GM12878 (cell line): ENCODE results near the gene PDGFA. TPM values are rescaled to one million over a fixed set of nuclear protein-coding genes. Genes with fewer than 3 reads are reported as not detected.

Experiments
- ATAC-seq: fragments of 200-7000 bp; cut with Tn5 transposase; 3 replicates; pipeline ENCODE4 v1.9.1; 2020; ENCODE audit warnings: mild to moderate bottlenecking, moderate library complexity
- BruUV-seq: library from RNA; stranded (reverse); fragments of 400-500 nt; replicated peaks from 2 replicates; lab custom pipeline; 2021; lab: Mats Ljungman, UMichigan
- CTCF ChIA-PET: fragments of 300-600 bp; sonication (Branson Sonifier 250); formaldehyde crosslinking; extraction: SDS; loops from one replicate; lab custom pipeline; 2021; ENCODE audit warnings: inconsistent platforms; lab: Yijun Ruan, JAX
- POLR2A ChIA-PET: fragments of 350-600 bp; formaldehyde crosslinking; extraction: SDS; loops from one replicate; lab custom pipeline; 2021; ENCODE audit warnings: inconsistent platforms; lab: Charles Lee
- RAD21 ChIA-PET: fragments of 300-600 bp; sonication (Branson Sonifier 250); formaldehyde crosslinking; loops from one replicate; lab custom pipeline; 2023; ENCODE audit warnings: antibody characterized with exemption; ENCODE audit not compliant: unreplicated experiment; lab: Charles Lee
- SMC1A ChIA-PET: fragments of 300-600 bp; sonication (Branson Sonifier 250); formaldehyde crosslinking; loops from one replicate; lab custom pipeline; 2023; ENCODE audit not compliant: unreplicated experiment, uncharacterized antibody; lab: Charles Lee
- DNase-seq: peaks from one replicate; pipeline ENCODE4 v3.0.0-alpha.2; 2011; ENCODE audit warnings: low read depth, low spot score
- FAIRE-seq: peaks from 3 replicates; lab custom pipeline; 2011; peaks lifted over from hg19 to GRCh38; lab: Jason Lieb, UNC
- H2AFZ ChIP-seq: 2 replicates; pipeline ENCODE4 v1.6.0; 2011; ENCODE audit warnings: low read depth, low read length, control low read depth; ENCODE audit not compliant: control insufficient read depth
- H3K27ac ChIP-seq: 2 replicates; pipeline ENCODE4 v1.5.1; 2011; ENCODE audit warnings: control low read depth; ENCODE audit not compliant: control insufficient read depth, insufficient read depth
- H3K27me3 ChIP-seq, 2 experiments: replicated peaks in 1 of 2; 2 replicates each; pipeline versions ENCODE4 v1.6.0 to v1.6.1; 2011; ENCODE audit warnings: low read length in 1 of 2; ENCODE audit not compliant: control insufficient read depth in 2 of 2, insufficient read depth in 2 of 2
- H3K36me3 ChIP-seq, 2 experiments: 2 replicates each; pipeline ENCODE4 v1.5.1; 2011; ENCODE audit warnings: low read length in 1 of 2; ENCODE audit not compliant: control insufficient read depth in 2 of 2, insufficient read depth in 2 of 2
- H3K4me1 ChIP-seq: 2 replicates; pipeline ENCODE4 v1.6.1; 2011; ENCODE audit warnings: mild to moderate bottlenecking, low read length, moderate library complexity, mixed read lengths; ENCODE audit not compliant: control insufficient read depth, insufficient read depth
- H3K4me2 ChIP-seq: 2 replicates; pipeline ENCODE4 v1.6.0; 2011; ENCODE audit warnings: control low read depth; ENCODE audit not compliant: control insufficient read depth, insufficient read depth
- H3K4me3 ChIP-seq: fragments of 200-600 bp; sonication (generic); 2 replicates; pipeline ENCODE4 v1.5.1; 2016
- H3K79me2 ChIP-seq: 2 replicates; pipeline ENCODE4 v1.6.0; 2011; ENCODE audit warnings: low read length; ENCODE audit not compliant: control insufficient read depth, insufficient read depth
- H3K9ac ChIP-seq: 2 replicates; pipeline ENCODE4 v1.8.0; 2011; ENCODE audit warnings: low read length, control low read depth, mixed read lengths; ENCODE audit not compliant: control insufficient read depth, insufficient read depth
- H3K9me3 ChIP-seq: replicated peaks from 3 replicates; pipeline ENCODE4 v1.5.1; 2011; ENCODE audit warnings: mild to moderate bottlenecking, low read length; ENCODE audit not compliant: control insufficient read depth, insufficient read depth
- H4K20me1 ChIP-seq: 2 replicates; pipeline ENCODE4 v1.6.0; 2011; ENCODE audit not compliant: control insufficient read depth, insufficient read depth
- DPF2 ChIP-seq: fragments of 450-650 bp; IDR thresholded peaks from 2 replicates; pipeline ENCODE4 v1.6.1; 2017; ENCODE audit warnings: mild to moderate bottlenecking
- GABPA ChIP-seq: IDR thresholded peaks from 2 replicates; pipeline ENCODE4 v1.6.1; 2014; ENCODE audit warnings: antibody characterized with exemption, low read depth, mild to moderate bottlenecking, inconsistent platforms
- MYB ChIP-seq: fragments of 150-350 bp; IDR thresholded peaks from 2 replicates; pipeline ENCODE4 v1.6.1; 2014; ENCODE audit warnings: mild to moderate bottlenecking, low read depth, low read length, borderline replicate concordance
- SREBF2 ChIP-seq: IDR thresholded peaks from 2 replicates; pipeline ENCODE4 v1.6.1; 2012; ENCODE audit warnings: mild to moderate bottlenecking, low read length
- WGBS: methylation state at CpG from one replicate; pipeline ENCODE4 v1.1.6; 2016; ENCODE audit warnings: low lambda C conversion rate; ENCODE audit not compliant: insufficient replicate concordance, insufficient coverage; ENCODE audit errors: missing lambda C conversion rate; 5-methylcytosine and 5-hydroxymethylcytosine counted together
- in situ Hi-C: fragments of 300-500 bp; cut with MboI; formaldehyde crosslinking; loops from 9 replicates; pipeline ENCODE4 v1.14.3; 2018; ENCODE audit warnings: mixed read lengths
- intact Hi-C: fragments of 100-400 bp; cut with micrococcal nuclease; formaldehyde crosslinking; loops from one replicate; pipeline ENCODE4 v1.14.2; 2022; ENCODE audit not compliant: unreplicated experiment
- polyA plus RNA-seq, 11 experiments: library from polyadenylated mRNA; depleted of rRNA in 4 of 11; unstranded in 6 of 11; stranded (reverse) in 5 of 11; fragments of >200 nt; fragmentation: Nextera tagmentation in 4 of 11; fragmentation: Illumina TruSeq in 1 of 11; extraction: Ambion mirVana in 4 of 11; extraction: Trizol in 1 of 11; gene quantifications; 1 replicate in 1 of 11; 2 replicates in 10 of 11; pipeline versions ENCODE4 v1.2.1 to v1.2.3, GENCODE V29; 2011 to 2016; ENCODE audit warnings: inconsistent platforms in 2 of 11, missing spikeins in 2 of 11, low read depth in 1 of 11
- total RNA-seq, 4 experiments: library from RNA; depleted of rRNA in 3 of 4; stranded (reverse); fragments of >200 nt in 3 of 4; fragmentation: Illumina TruSeq in 1 of 4; extraction: Trizol in 1 of 4; gene quantifications; 2 replicates each; pipeline versions ENCODE4 v1.2.1 to v1.2.3, GENCODE V29; 2013 to 2021
- TF ChIP-seq, protein P1 (sequence below): fragments of 450-650 bp; formaldehyde crosslinking; IDR thresholded peaks from 2 replicates; pipeline ENCODE4 v1.4.0; 2020; ENCODE audit warnings: mild to moderate bottlenecking, moderate library complexity
- TF ChIP-seq, protein P2 (sequence below): fragments of 450-650 bp; IDR thresholded peaks from 2 replicates; pipeline ENCODE4 v1.6.1; 2017; ENCODE audit warnings: antibody characterized with exemption, mild to moderate bottlenecking, moderate library complexity

PDGFA gene
- total and polyA plus RNA-seq, 10 of the 15 experiments (the other 5 are each of a cell fraction or from before 2014, with no cell fraction given) = 2.5 to 10.0 (median 5.6) TPM

DNA sequence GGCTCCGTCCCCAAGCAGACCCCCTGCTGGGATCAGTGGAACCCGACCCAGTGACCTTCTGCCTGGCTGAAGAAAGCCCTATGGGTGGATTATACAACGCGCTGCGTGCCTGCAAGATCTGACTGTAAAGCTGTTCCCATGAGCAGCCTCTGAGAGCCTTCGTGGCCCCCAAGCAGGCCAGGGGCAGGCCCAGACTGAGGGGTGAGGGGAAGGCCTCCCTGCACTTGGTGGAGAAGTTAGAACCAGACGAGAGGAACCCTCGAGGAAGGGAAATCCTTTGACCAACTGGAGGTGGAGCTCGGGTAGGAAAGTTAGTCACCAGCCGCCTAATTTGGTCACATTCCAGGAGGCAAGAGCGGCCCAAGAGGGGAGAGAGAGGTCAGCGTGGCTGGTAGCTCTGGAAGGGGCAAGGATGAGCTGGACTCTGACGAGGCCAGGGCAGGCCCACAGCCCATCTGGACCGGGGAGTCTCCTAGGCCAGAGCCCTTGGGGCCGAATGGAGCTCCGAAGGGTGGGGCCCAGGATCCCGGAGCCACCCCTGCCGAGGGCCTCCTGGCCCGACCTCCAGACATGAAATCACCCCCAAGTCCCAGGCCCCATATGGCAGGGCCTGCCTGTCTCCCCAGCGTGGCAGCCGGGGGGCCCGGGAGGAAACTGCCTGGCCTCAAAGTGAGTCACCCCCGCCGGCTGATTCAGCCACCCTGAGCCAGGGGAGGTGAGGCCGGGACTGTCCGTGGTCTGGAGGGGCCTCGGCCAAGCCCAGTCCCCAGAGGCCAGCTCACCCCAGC lies 23.3 kb upstream of the PDGFA start:
- in situ Hi-C loops (no loop called here), intact Hi-C loops (no loop called here)
- Histone ChIP-seq H3K79me2 (no peaks in the 10 kb centered on the region), H3K36me3 (no peaks in the 10 kb centered on the region), H3K9ac (no peak overlapping the region), H3K27me3 (no peaks in the 10 kb centered on the region), H4K20me1 (no peaks in the 10 kb centered on the region), H2AFZ (no peak overlapping the region), H3K27ac (no peak overlapping the region), H3K4me2 (no peak overlapping the region), H3K4me3 (no peak overlapping the region), H3K9me3 (no peaks in the 10 kb centered on the region), H3K4me1 (no peaks in the 10 kb centered on the region)
- TF ChIP-seq DPF2 = no peak
- TF ChIP-seq, protein P1, sequence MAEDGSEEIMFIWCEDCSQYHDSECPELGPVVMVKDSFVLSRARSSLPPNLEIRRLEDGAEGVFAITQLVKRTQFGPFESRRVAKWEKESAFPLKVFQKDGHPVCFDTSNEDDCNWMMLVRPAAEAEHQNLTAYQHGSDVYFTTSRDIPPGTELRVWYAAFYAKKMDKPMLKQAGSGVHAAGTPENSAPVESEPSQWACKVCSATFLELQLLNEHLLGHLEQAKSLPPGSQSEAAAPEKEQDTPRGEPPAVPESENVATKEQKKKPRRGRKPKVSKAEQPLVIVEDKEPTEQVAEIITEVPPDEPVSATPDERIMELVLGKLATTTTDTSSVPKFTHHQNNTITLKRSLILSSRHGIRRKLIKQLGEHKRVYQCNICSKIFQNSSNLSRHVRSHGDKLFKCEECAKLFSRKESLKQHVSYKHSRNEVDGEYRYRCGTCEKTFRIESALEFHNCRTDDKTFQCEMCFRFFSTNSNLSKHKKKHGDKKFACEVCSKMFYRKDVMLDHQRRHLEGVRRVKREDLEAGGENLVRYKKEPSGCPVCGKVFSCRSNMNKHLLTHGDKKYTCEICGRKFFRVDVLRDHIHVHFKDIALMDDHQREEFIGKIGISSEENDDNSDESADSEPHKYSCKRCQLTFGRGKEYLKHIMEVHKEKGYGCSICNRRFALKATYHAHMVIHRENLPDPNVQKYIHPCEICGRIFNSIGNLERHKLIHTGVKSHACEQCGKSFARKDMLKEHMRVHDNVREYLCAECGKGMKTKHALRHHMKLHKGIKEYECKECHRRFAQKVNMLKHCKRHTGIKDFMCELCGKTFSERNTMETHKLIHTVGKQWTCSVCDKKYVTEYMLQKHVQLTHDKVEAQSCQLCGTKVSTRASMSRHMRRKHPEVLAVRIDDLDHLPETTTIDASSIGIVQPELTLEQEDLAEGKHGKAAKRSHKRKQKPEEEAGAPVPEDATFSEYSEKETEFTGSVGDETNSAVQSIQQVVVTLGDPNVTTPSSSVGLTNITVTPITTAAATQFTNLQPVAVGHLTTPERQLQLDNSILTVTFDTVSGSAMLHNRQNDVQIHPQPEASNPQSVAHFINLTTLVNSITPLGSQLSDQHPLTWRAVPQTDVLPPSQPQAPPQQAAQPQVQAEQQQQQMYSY (CRISPR knock-in tag) = no peak
- TF ChIP-seq MYB = no peak
- TF ChIP-seq, protein P2, sequence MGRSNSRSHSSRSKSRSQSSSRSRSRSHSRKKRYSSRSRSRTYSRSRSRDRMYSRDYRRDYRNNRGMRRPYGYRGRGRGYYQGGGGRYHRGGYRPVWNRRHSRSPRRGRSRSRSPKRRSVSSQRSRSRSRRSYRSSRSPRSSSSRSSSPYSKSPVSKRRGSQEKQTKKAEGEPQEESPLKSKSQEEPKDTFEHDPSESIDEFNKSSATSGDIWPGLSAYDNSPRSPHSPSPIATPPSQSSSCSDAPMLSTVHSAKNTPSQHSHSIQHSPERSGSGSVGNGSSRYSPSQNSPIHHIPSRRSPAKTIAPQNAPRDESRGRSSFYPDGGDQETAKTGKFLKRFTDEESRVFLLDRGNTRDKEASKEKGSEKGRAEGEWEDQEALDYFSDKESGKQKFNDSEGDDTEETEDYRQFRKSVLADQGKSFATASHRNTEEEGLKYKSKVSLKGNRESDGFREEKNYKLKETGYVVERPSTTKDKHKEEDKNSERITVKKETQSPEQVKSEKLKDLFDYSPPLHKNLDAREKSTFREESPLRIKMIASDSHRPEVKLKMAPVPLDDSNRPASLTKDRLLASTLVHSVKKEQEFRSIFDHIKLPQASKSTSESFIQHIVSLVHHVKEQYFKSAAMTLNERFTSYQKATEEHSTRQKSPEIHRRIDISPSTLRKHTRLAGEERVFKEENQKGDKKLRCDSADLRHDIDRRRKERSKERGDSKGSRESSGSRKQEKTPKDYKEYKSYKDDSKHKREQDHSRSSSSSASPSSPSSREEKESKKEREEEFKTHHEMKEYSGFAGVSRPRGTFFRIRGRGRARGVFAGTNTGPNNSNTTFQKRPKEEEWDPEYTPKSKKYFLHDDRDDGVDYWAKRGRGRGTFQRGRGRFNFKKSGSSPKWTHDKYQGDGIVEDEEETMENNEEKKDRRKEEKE = no peak
- no peak for TF ChIP-seq SREBF2
- no peak for TF ChIP-seq GABPA
- no TSS peak for BruUV-seq
- POLR2A ChIA-PET = interaction anchor here (0.7 kb wide), 1 partner anchor 47 kb away, joined by 3 read pairs; no protein-coding TSS in a partner anchor
- no peak for DNase-seq
- SMC1A ChIA-PET = interaction anchor here (1.3 kb wide), 1 partner anchor 10 kb away, joined by 3 read pairs; no protein-coding TSS in a partner anchor
- RAD21 ChIA-PET = no interaction called here
- FAIRE-seq = no peak
- peak; percentile 54 for ATAC-seq
- WGBS = 22% methylated on average over 25 of the region's 27 CpGs
- CTCF ChIA-PET = no interaction called here
